Endothelial cell of hepatic sinusoid (primary cell): ENCODE measurements around the gene ACTC1.

Source experiments
- in situ Hi-C: cut with HindIII; loops from 2 replicates; pipeline ENCODE4 v1.10.0; 2017; ENCODE audit warnings: low sequenced_read_pairs

The ACTC1 gene

DNA sequence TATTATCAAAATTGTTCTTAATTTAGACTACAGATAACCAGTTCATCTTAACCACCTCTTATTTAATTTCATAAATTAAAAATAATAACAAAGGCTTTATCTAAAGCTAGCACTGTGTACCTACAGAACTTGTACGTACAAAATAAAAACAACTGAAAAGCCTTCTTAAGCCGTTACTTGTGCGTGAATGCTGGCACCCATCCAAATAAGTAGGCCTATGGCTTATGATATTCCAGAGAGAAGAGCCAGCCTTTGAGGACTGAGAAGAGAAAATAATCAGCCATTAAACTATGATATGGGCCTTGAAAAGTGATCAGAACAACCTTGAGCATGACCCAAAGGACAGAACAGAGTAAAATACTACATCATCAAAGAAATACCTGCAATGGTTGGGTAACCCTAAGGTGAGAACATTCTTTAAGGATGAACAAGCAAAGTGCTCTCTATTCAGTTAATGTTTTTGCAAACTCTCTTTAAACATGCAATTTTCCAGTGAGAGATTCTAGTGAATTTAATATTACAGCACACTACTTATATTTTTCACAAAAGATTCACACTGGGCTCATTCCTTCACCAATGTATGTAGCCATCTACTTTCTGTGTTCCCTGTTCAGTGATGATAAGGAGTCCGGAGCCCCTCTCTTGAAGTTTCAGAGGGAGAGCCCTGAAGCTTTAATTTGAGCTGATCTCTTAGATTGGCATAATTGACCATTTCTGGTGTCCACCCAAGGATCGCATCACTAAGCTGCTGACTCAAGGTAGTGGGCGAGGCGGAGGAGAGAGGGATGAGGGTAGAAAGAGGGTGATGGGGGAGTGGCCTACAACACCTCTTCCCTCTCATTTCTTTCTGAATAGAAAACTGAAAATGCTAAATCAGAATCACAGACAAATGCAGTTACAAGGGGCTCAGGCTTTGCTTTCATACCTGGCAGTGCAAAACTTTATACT, 7.7 kb upstream of the ACTC1 start:
- in situ Hi-C loops: loop anchor here (5.0 kb wide), 1 partner anchor 34 kb away; no protein-coding TSS in a partner anchor

DNA sequence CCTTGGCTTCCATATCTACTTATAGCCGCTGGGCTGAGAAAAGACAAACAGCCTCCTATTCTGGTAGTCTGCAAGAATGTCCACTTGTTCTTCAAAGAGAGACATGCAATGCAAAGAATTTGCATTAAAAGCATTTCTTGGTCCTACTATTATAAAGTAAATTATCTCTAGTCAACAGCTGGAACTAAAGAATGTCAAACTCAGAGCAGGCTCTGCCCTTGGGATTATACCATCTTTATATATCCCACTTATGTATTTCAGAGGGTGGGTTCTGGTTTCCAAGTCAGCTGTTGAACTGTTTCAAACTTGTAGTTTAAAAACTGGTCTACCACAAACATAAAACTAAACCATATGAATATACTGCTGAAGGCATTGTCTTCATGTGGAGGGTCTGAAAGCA, 7.0 kb upstream of the ACTC1 start:
- in situ Hi-C loops: loop anchor here (5.0 kb wide), 1 partner anchor 35 kb away; no protein-coding TSS in a partner anchor

DNA sequence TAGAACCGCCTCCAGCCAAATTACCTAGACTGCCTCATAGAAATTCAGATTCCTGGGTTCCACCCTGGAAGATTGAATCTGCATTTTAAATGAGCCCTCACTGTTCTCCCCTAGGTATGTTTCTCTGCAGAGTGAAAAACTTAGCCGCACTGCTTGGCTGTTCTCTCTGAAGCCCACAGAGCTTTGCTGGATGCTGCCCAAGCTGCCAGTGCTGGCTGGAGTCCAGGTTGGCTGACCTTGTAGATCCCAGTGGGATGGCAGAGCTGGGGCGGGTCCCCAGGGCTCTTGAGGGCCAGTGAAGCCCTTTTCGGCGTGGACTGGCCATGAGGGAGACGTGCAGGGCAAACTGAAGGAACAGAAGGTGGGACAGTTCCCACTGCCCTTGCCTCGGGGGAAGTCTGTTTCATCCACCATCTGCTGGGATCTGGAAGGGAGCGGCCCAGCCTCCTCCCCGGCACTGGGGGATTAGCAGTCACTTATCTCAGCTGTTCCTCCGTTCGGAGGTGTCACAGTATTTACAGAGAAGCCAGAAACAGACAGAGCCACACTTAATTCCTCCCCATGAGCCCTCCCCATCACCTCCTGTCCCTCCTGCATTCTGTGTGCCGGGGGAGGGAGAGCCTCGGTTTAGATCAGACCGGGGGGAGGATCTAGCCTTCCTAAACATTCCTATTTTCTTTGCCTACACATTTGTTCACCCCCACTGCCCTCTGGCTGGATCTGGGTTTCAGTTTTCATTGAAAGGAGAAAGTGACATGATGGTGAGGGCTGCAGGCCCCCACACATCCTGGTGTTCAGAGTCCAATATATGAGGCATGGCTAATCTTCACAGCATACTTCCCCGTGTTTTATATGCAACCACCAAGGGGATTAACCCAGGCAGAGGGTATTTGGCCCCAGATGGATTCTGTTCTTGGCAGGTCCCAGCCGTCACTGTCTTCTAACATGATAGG, 4.1 kb upstream of the ACTC1 start:
- in situ Hi-C loops: loop anchor here (5.0 kb wide), 1 partner anchor 38 kb away; no protein-coding TSS in a partner anchor

DNA sequence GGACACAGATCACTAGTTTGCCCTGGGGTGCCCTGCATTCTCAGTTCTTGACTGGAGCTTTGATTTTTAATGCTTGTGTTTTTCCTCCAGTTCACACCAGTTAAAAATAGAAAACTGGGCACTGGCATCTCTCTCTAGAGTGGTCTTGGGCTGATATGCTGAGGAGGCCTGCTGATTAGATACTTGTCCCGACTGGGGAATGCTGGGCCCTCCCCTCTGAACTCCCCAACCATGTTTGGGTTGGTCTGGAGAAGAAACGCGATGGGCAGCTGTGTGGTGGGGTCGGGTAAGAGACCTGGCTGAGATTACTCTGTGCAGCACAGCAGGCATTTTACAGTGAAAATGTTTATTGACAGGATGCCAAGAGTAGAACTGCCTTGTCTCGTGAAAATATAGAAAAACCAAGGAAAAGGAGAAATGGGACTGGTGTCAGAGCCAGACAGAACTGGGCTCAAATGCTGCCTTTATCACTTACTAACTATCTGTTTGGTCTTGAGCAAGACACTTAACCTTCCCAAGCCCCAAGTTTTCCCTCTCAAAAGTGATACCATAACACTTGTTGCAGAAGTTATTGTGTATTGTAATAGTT, 1.6 kb upstream of the ACTC1 start:
- in situ Hi-C loops: no loop called here

DNA sequence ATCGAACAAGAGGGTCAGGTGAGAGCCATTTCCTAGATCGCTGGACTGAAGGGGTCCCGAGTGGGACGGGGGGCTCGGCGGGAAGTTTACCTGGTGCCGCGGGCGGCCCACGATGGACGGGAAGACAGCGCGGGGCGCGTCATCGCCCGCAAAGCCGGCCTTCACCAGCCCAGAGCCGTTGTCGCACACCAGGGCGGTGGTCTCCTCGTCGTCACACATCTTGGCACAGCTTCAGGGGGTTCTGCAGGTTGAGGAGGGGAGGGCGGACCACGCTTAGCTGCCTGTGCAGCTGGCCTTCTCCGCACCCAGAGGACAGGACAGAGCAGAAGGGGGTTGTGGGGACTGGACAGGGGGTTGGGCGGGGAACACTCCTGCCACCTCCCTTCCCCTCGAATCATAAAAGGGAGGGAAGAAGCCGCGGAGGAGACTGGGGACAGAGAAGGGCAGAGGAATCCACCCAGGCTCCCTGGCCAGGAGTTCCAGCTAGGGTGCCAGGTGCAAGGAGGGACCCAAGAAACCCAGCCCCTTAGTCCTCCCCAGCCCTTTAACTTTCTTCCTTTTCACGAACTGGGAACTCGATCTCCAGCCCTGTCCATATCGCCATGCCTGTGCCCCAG, 651 bp downstream of the ACTC1 start:
- in situ Hi-C loops: no loop called here

DNA sequence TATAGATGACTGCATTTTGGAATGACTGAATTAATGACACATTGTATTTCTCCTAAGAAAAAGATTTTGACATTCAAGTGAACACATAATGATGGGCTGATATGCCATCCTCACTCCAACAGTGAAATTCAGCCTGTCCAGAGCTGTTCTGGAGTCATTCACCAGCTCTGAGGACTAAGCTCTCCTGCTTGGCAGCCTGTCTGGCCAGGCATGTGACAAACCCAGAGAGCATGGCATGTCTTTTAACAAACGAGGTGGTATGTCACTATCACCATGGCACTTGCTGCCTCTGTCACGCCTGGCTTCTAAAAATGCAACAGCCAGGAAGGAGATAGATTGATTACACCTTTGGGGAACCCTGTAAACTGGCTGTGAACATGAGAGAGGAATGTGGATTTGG, 1.4 kb downstream of the ACTC1 start:
- in situ Hi-C loops: no loop called here

DNA sequence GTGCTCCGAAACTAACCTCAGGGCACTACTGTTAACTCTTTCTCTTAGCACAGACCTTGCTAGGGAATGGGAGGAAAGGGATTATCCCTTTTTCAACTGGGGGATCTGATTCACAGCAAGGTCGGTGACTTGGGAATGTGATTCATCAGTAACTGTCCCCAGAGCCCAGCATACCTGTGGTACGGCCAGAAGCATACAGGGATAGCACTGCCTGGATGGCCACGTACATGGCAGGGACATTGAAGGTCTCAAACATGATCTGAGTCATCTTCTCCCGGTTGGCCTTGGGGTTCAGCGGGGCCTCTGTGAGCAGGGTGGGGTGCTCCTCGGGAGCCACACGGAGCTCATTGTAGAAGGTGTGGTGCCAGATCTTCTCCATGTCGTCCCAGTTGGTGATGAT, 2.3 kb downstream of the ACTC1 start:
- in situ Hi-C loops: no loop called here

DNA sequence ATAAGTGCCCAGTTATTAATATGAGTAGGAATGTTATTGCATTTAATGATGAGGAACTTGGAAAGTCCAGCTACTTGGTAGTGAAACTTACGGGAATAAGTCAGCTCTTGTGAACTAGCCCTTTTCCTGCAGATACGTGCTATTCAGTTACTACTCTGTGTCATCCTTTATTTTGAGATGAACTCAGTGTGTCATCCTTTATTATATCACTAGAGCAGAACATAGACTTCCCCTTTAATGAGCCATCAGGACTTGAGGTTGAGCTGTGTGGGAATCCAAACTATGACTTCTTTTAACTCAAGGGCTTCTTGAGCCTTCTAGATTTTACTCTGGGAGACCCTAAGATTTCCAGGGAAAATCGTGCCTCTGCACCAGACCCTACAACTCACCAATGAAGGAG, 3.6 kb downstream of the ACTC1 start:
- in situ Hi-C loops: no loop called here

DNA sequence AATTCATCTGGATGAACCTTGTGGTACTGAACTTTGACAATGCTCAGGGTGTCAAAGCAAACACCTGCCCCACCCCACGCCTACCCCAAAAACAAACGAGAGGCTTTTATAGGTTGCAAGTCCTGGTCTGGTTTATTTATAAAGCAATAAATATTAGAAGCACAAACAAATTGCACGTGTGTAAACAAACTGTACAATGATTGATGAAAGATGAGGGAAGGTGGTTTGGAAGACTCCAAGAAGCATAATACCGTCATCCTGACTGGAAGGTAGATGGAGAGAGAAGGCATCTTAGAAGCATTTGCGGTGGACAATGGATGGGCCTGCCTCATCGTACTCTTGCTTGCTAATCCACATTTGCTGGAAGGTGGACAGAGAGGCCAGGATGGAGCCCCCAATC, 5.2 kb downstream of the ACTC1 start:
- in situ Hi-C loops: no loop called here

DNA sequence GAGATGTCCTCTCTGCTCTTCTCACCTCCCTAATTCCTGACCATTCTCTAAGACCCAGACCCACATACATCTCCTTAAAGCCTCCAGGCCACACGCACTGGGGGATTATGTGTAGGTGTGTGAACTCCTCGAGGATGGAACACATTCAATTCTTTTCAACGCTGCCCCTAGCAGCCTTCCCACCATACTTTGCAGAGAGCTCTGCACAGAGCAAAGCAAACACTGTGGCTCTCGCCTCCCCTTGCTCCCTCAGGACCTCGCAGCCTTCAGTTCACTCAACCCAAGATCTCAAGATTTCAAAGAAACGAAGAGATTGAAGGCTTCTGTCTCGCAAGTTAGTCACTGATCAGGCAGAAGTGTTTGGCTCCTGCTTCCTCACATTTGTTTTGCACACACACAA, 6.0 kb downstream of the ACTC1 start:
- in situ Hi-C loops: no loop called here

DNA sequence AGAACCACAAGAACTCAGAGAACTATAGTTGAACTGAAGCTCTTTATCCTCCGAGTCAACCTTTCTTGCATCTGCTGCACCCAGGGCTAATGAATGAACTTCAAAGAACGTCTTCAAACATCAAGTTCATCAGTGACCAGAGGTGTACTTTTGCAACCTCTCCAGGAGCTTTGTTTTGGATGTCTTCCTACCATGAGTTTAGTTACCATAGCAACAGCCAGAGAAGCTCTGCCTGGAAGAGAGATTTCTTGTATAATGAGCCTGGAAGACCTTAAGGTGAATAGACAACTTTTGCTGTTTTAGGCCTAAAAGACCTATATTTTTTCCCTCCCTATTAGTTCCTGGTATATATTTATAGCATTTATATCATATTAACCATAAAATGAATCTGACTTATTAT, 9.1 kb downstream of the ACTC1 start:
- in situ Hi-C loops: no loop called here

DNA sequence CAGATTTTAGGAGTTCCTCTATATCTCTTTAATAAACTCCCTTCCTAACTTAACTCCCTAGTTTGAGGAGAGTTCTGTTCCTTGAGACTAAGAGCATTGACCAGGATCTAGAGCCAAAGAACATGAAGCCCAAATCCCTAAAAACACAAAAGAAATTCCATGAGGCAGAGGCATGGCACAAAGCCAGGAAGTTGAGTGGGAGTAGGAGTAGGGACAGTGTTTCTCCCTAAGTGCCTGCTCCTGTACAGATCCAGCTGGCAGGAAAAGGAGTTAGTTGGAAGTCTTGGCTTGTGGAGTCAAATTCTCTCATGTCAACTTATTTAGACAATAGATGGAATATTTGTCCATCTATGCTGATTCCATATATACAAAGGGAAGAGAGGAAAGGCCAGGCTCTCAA, 11.4 kb downstream of the ACTC1 start:
- in situ Hi-C loops: no loop called here

DNA sequence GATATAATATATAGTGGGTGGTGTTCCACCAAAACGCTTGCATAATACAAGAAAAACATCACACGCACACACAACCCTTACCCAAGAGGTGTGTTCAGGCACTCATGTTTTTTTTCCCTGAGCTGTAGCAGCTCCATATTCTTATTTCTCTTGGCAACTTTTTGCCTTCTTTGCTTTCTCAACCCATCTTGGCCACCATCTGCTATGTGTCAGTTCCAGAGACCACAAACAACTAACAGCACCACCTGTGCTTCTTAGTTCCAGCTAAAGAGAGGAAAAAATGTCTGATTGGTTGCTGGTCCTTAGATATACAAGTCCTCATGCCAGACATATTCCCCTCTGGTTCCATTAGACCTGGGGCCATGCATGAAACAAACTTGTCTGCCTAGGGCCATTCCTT, 11.9 kb downstream of the ACTC1 start:
- in situ Hi-C loops: no loop called here

DNA sequence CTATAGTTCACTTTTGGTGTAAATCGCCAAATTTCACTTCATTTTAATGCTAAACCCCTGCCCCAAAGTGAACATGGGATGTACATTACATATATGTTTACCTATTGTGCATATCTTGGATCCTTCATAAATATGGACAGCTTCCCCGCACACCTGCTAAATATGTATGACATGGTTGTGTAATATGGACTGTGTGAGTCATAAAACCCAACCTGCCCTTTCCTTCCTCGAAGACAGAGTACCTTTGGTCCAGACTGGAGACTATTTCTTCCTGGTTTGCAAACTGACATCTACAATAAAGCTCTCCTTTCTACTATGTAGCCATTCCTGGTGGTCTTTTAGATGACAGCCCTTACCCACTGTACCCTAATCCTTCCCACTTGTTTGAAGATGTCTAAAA, 12.4 kb downstream of the ACTC1 start:
- in situ Hi-C loops: no loop called here

DNA sequence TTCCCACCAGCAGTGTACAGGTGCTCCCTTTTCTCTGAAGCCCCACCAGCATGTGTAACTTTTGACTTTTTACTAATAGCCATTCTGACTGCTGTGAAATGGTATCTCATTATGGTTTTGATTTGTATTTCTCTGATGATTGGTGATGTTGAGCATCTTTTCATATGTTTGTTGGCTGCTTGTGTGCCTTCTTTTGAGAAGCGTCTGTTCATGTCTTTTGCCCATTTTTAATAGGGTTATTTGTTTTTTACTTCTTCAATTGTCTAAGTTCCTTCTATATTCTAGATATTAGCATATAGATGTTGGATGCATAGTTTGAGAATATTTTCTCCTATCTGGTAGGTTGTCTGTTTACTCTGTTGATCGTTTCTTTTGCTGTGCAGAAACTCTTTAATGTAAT, 14.6 kb downstream of the ACTC1 start:
- in situ Hi-C loops: no loop called here

DNA sequence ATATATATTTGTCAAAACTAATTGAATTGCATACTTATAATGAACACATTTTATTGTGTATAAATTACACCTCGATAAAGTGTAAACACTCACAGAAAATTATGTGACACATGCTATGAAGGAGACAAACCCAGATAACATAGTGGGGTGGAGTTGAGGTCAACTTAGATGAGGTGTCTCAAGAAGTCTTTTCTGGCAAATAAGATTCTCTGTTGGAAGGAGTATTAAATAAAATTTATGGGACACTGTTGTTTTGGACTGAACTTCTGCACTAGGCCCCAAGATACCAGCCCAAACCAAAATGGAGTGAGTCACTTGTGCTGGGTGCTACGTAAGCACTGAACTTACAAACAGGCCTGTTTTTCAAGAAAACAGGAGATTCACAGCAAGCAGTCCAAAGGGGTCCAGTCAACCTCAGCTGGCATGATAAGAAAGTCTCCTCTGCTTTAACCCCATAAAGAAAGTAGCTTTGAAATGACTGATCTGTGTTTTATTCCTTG, 18.7 kb downstream of the ACTC1 start:
- in situ Hi-C loops: no loop called here

DNA sequence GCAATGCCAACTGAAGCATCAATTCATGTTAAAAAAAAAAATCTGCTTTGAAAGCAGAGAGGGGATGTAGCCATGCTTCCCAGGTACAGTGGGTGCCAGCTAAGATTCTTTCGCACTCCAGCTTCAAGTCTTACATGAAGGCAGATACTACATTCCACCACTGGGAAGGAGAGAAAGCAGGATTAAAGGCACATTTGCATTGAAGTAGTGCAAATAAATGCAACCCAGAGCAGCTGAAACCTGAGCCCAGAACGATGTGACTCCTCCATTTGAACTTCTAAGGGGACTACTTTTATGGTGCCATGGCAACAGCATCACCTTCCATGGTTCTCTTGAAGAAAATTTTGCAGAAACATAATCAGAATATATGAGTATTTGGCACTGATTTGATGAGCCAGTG, 21.4 kb downstream of the ACTC1 start:
- in situ Hi-C loops: no loop called here

DNA sequence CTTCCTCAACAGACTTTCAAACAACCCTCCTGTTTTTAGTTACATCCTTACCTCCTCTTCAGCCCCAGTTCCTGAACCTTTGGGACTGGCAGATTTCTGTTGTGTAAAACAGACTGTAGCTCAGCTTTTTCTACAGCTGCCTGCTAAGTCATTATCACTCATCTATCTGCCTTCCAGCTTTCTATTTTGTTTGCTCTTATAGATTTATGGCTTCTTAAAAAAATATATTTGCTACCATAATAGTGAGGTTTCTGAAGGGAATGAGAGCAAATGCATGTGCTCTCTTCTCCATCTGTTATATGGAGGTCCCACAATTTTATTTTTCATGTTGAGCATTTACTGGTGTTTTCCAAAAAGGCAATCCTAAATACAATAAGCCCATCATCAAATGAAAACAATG, 22.3 kb downstream of the ACTC1 start:
- in situ Hi-C loops: no loop called here

DNA sequence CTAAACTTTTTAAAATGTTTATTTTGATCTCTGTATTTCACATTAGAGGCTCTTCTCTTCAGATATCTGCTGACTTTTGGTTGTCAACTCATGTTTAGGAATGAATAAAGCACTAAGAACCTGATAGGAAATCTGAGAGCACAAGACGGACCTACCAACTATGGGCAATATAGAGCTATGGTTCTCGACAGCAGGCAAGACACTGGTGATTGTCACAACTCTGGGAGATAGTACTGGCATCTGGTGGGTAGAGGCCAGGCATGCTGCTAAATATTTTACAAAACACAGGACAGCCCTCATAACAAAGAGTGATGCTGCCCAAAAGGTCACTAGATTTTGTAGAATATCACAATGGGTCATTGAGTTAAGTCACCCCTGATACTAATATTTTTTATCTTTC, 23.0 kb downstream of the ACTC1 start:
- in situ Hi-C loops: no loop called here

DNA sequence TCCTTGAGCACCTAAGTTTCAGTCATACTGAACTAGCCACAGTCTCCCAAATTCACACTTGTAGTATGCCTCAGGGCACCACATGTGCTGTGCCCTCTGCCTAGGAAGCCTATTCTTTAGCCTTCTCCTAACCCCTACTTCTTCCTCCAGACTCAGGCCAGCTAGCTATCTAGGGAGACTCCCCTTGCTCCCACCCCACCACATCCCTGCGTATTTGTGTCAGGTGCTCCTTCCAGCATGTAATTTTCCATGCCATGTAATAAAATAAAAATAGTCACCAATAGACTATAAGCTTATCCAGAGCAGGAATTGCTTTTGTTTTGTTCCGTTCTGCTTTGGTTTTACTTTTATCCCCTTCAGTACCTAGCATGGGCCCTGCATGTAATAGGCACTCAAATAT, 25.6 kb downstream of the ACTC1 start:
- in situ Hi-C loops: no loop called here

DNA sequence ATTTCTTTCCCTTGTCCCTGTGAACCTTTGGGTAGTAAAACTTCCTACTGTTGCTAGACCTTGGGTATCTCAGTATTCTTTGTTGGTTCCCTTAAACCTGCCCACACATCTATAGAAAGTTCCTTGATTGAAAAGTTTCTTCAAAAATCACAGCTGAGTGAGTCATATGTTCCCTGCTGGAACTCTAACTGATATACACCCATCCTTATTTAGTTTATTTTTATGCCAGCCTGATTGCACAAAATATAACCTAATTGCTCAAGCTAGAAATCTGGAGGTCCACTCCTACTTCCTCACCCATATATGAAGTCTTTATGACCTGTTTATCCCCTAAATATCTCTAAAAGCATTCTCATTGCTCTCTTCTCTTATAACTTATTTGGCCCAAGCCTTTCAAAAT, 26.8 kb downstream of the ACTC1 start:
- in situ Hi-C loops: no loop called here
